Natural killer cell (primary cell): ENCODE measurements around the gene CES3. TPM values are rescaled to one million over a fixed set of nuclear protein-coding genes. Genes with fewer than 3 reads are reported as not detected.
A peak's percentile ranks its signal among the peaks of the same experiment; 100 is the strongest.

ENCODE experiments used
- ATAC-seq, 3 donors: fragments of 150-1000 bp in 2 of 3; fragments of 200-7000 bp in 1 of 3; cut with Tn5 transposase; 1 replicate in 1 of 3; 2 replicates in 2 of 3; pipeline ENCODE4 v1.10.0; 2021; ENCODE audit warnings: mild to moderate bottlenecking in 2 of 3, moderate library complexity in 2 of 3
- DNase-seq, 2 donors: peaks; one replicate each; pipeline versions ENCODE4 v3.0.0 to v3.0.0-alpha.2; 2013 to 2021; ENCODE audit warnings: mixed read lengths in 1 of 2
- H3K27ac ChIP-seq: one replicate; pipeline ENCODE4 v1.5.1; 2013; ENCODE audit warnings: mild to moderate bottlenecking, low read length
- H3K27me3 ChIP-seq: one replicate; pipeline ENCODE4 v1.6.1; 2013; ENCODE audit warnings: low read length; ENCODE audit not compliant: control insufficient read depth, insufficient read depth
- H3K36me3 ChIP-seq: one replicate; pipeline ENCODE4 v1.6.1; 2013; ENCODE audit warnings: low read length; ENCODE audit not compliant: control insufficient read depth, insufficient read depth
- H3K4me1 ChIP-seq: one replicate; pipeline ENCODE4 v1.6.1; 2013; ENCODE audit warnings: low read length; ENCODE audit not compliant: control insufficient read depth, insufficient read depth
- H3K4me3 ChIP-seq: one replicate; pipeline ENCODE4 v1.5.1; 2013; ENCODE audit warnings: low read length
- H3K9me3 ChIP-seq: one replicate; pipeline ENCODE4 v1.6.1; 2013; ENCODE audit warnings: low read length; ENCODE audit not compliant: control insufficient read depth, insufficient read depth
- H3K27ac Mint-ChIP-seq, 2 donors: one replicate each; pipeline ENCODE4 v1.8.0; 2022; ENCODE audit warnings: mild to moderate bottlenecking in 2 of 2, mixed read lengths in 2 of 2, moderate library complexity in 1 of 2
- H3K27me3 Mint-ChIP-seq, 2 donors: one replicate each; pipeline ENCODE4 v1.8.0; 2022; ENCODE audit warnings: low read depth in 2 of 2, mixed read lengths in 2 of 2
- H3K36me3 Mint-ChIP-seq: one replicate; pipeline ENCODE4 v1.8.0; 2022; ENCODE audit warnings: mixed read lengths
- H3K4me1 Mint-ChIP-seq, 2 donors: one replicate each; pipeline ENCODE4 v1.8.0; 2022; ENCODE audit warnings: mixed read lengths in 2 of 2
- H3K4me3 Mint-ChIP-seq: one replicate; pipeline ENCODE4 v1.8.0; 2022; ENCODE audit warnings: mild to moderate bottlenecking, moderate library complexity, mixed read lengths
- H3K9me3 Mint-ChIP-seq, 2 donors: one replicate each; pipeline ENCODE4 v1.8.0; 2022; ENCODE audit warnings: mixed read lengths in 2 of 2
- whole genome bisulfite sequencing: methylation state at CpG from one replicate; pipeline ENCODE4 v1.1.7; 2013; ENCODE audit warnings: missing lambda C conversion rate; ENCODE audit not compliant: insufficient coverage; 5-methylcytosine and 5-hydroxymethylcytosine counted together
- intact Hi-C: fragments of 100-400 bp; cut with micrococcal nuclease; formaldehyde crosslinking; loops from one replicate; pipeline ENCODE4 v1.14.2; 2022
- total RNA-seq, 4 donors: library from RNA; stranded (reverse); fragments of 120-200 nt in 1 of 4; gene quantifications; one replicate each; pipeline versions ENCODE4 v1.2.3 to v1.2.4, GENCODE V29; 2013 to 2022
- TF ChIP-seq, protein P1 (sequence below): fragments of 200-600 bp; IDR thresholded peaks from one replicate; pipeline ENCODE4 v1.8.0; 2022; ENCODE audit warnings: antibody characterized with exemption

CES3 gene
- total RNA-seq, 3 donors from 2014 or later (not counting 1 experiment from before 2014, with no cell fraction given), result 0.19 to 0.95 (median 0.27) TPM

DNA sequence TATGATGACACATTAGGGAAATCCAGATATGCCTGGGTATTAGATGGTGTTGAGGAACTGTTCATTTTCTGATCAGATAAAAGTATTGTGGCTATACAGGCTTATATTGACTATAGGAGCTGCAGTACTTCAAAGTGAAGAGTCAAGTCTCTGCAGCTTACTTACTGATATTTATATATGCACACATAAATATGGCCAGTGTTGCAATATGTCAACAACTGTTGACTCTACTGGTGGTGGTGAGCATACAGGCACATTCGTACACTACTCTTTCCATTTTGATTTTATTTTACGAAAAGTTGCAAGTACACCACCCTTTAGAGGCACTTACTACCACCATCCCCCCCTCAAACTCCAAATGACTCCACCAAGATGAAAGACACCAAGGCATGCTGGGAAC is 29.4 kb upstream of the CES3 start:
- peaks cover 35% of the 10 kb centered on the region for H3K4me1 ChIP-seq
- peak overlapping the region; percentile 96 to 98 for H3K27ac Mint-ChIP-seq
- ATAC-seq (no peak), DNase-seq (no peak)
- H3K36me3 ChIP-seq, result peaks cover 2% of the 10 kb centered on the region
- intact Hi-C loops, result no loop called here
- no peaks in the 10 kb centered on the region for H3K27me3 Mint-ChIP-seq
- no peaks in the 10 kb centered on the region for H3K36me3 Mint-ChIP-seq
- peaks cover 43 to 51% of the 10 kb centered on the region in 2 donors for H3K4me1 Mint-ChIP-seq
- no peaks in the 10 kb centered on the region for H3K9me3 ChIP-seq
- no peaks in the 10 kb centered on the region for H3K27me3 ChIP-seq
- H3K27ac ChIP-seq, result no peak overlapping the region
- no peaks in the 10 kb centered on the region for H3K9me3 Mint-ChIP-seq
- TF ChIP-seq, protein P1, sequence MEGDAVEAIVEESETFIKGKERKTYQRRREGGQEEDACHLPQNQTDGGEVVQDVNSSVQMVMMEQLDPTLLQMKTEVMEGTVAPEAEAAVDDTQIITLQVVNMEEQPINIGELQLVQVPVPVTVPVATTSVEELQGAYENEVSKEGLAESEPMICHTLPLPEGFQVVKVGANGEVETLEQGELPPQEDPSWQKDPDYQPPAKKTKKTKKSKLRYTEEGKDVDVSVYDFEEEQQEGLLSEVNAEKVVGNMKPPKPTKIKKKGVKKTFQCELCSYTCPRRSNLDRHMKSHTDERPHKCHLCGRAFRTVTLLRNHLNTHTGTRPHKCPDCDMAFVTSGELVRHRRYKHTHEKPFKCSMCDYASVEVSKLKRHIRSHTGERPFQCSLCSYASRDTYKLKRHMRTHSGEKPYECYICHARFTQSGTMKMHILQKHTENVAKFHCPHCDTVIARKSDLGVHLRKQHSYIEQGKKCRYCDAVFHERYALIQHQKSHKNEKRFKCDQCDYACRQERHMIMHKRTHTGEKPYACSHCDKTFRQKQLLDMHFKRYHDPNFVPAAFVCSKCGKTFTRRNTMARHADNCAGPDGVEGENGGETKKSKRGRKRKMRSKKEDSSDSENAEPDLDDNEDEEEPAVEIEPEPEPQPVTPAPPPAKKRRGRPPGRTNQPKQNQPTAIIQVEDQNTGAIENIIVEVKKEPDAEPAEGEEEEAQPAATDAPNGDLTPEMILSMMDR, result no peak
- WGBS, result 92% methylated on average over 2 of the region's 2 CpGs
- H3K4me3 ChIP-seq, result no peak overlapping the region
- peak overlapping the region; percentile 63 for H3K4me3 Mint-ChIP-seq

DNA sequence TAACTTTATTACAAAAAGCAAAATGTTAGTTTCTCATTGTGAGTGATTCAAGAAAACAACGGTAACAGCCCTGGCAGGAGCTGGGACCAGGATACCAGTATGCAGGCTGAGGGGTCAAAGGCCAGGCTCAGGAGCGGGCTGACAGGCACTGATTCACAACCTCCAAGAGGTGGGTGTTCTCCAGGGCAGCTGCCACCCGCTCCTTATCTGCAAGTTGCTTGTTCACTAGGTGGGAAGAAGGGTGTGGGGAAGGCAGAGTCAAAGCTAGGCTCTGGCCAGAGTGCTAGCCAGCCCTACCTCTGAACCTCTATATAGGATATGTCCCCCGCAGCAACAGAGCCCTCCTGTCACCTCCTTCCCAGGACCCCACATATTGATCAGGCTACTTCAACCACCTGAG is 29.0 kb upstream of the CES3 start:
- no peak overlapping the region for H3K4me3 ChIP-seq
- no peaks in the 10 kb centered on the region for H3K27me3 ChIP-seq
- Mint-ChIP-seq H3K9me3 (no peaks in the 10 kb centered on the region), H3K4me3 (peak overlapping the region; percentile 99), H3K36me3 (no peaks in the 10 kb centered on the region), H3K27me3 (no peaks in the 10 kb centered on the region), H3K27ac (peak overlapping the region; percentile 96 to 98), H3K4me1 (peaks cover 44 to 54% of the 10 kb centered on the region in 2 donors)
- H3K4me1 ChIP-seq, result peaks cover 35% of the 10 kb centered on the region
- 97% methylated on average over 4 of the region's 4 CpGs for WGBS
- no peak for ATAC-seq
- peaks cover 2% of the 10 kb centered on the region for H3K36me3 ChIP-seq
- intact Hi-C loops, result no loop called here
- no peak for DNase-seq
- no peaks in the 10 kb centered on the region for H3K9me3 ChIP-seq
- TF ChIP-seq, protein P1, result no peak
- H3K27ac ChIP-seq, result no peak overlapping the region

DNA sequence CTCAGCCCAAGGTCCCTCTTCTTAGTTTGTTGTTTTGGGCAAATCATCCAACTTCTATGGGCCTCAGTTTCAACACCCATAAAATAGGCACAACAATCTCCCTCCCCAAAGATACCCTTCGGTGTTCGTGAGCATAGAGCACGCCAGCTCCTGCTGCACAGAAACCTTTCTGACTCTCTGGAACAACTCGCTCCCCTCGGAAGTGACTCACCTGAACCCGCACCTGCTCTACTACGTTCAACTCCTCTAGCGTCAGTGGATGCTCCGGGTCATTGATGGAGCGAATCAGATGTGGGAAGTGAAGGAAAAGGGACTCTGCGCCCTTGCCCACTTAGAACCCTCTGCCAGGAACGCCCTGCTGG is 27.3 kb upstream of the CES3 start:
- Histone ChIP-seq H3K4me3 (peak overlapping the region; percentile 64), H3K9me3 (no peaks in the 10 kb centered on the region), H3K36me3 (peaks cover 2% of the 10 kb centered on the region), H3K4me1 (peaks cover 35% of the 10 kb centered on the region), H3K27ac (peak overlapping the region; percentile 78), H3K27me3 (no peaks in the 10 kb centered on the region)
- peaks cover 44 to 60% of the 10 kb centered on the region in 2 donors for H3K4me1 Mint-ChIP-seq
- no peaks in the 10 kb centered on the region for H3K27me3 Mint-ChIP-seq
- no peaks in the 10 kb centered on the region for H3K36me3 Mint-ChIP-seq
- DNase-seq (no peak), ATAC-seq (peak in 2 of 3 donors; percentile 3 to 43)
- H3K9me3 Mint-ChIP-seq, result no peaks in the 10 kb centered on the region
- intact Hi-C loops, result no loop called here
- peak overlapping the region; percentile 96 to 98 for H3K27ac Mint-ChIP-seq
- peak overlapping the region; percentile 99 for H3K4me3 Mint-ChIP-seq
- TF ChIP-seq, protein P1, result no peak
- WGBS, result 2% methylated on average over 9 of the region's 12 CpGs
